PC-9 (cell line): ENCODE data around the gene UVSSA.

Source experiments
- CTCF ChIP-seq: fragments of 200-600 bp; sonication (generic); conservative IDR thresholded peaks from 2 replicates; pipeline ENCODE4 v1.6.1; 2017; ENCODE audit warnings: mixed run types, antibody characterized with exemption, mild to moderate bottlenecking, moderate library complexity
- EZH2 ChIP-seq: fragments of 200-600 bp; sonication (generic); IDR thresholded peaks from 2 replicates; pipeline ENCODE4 v1.8.0; 2017; ENCODE audit warnings: antibody characterized with exemption, low read depth

- TF ChIP-seq CTCF (no peak), EZH2 (no peak)
Measured at GRCh38 chr4:1371176-1372165, 24.5 kb downstream of the UVSSA start.
